SK-N-SH treated with all-trans-retinoic acid at 6 μM for 48 hours (cell line): Measurements from ENCODE around the gene AUTS2.

Source experiments
- ARNTL ChIP-seq: fragments of 450-650 bp; formaldehyde crosslinking; IDR thresholded peaks from 2 replicates; pipeline ENCODE4 v1.5.0; 2020; ENCODE audit warnings: low read depth, mild to moderate bottlenecking, moderate library complexity, borderline replicate concordance
- CSDC2 ChIP-seq: fragments of 250-450 bp; sonication (Bioruptor Pico); IDR thresholded peaks from 2 replicates; pipeline ENCODE4 v1.5.0; 2020; ENCODE audit warnings: mild to moderate bottlenecking, moderate library complexity
- ESRRG ChIP-seq: fragments of 250-450 bp; sonication (Bioruptor Pico); IDR thresholded peaks from 2 replicates; pipeline ENCODE4 v1.6.1; 2021; ENCODE audit warnings: mild to moderate bottlenecking
- RARB ChIP-seq: fragments of 250-450 bp; sonication (Bioruptor Pico); IDR thresholded peaks from 2 replicates; pipeline ENCODE4 v1.8.0; 2021; ENCODE audit warnings: mild to moderate bottlenecking, moderate library complexity
- SNAI2 ChIP-seq: fragments of 250-450 bp; sonication (Bioruptor Pico); IDR thresholded peaks from 2 replicates; pipeline ENCODE4 v1.5.0; 2020; ENCODE audit warnings: mild to moderate bottlenecking, moderate library complexity
- TCF4 ChIP-seq: fragments of 250-450 bp; sonication (Bioruptor Pico); IDR thresholded peaks from 2 replicates; pipeline ENCODE4 v1.8.0; 2021; ENCODE audit warnings: mild to moderate bottlenecking, moderate library complexity, borderline replicate concordance
- ZFP3 ChIP-seq: fragments of 250-450 bp; sonication (Bioruptor Pico); IDR thresholded peaks from 2 replicates; pipeline ENCODE4 v1.5.0; 2020; ENCODE audit warnings: mild to moderate bottlenecking, moderate library complexity
- ZNF8 ChIP-seq: fragments of 450-650 bp; formaldehyde crosslinking; IDR thresholded peaks from 2 replicates; pipeline ENCODE4 v1.5.0; 2020; ENCODE audit warnings: mild to moderate bottlenecking, moderate library complexity
- TF ChIP-seq, protein P1 (sequence below): fragments of 250-450 bp; sonication (Bioruptor Pico); IDR thresholded peaks from 2 replicates; pipeline ENCODE4 v1.5.0; 2020; ENCODE audit warnings: mild to moderate bottlenecking, moderate library complexity

DNA sequence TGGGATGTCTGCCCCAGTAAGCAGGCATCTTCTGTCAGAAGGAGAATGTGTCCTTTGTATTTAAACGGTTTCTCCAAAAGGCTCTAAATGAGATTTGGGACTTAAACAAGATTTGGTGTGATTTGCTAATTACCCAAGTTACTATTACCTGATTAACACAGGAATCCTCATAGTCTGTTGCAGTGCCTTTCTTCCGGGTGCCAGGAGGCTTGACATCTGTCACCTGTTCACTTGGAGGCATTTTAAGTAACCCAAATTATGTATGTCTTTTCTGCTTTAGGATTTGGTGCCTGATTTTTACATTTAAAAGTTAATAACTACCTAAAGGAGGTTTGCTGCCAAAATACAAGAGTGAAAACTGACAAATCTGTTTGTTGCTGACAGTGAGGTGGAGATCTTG is 945.7 kb downstream of the AUTS2 start:
- no peak for TF ChIP-seq ZFP3 (CRISPR knock-in tag)
- TF ChIP-seq CSDC2 (CRISPR knock-in tag), result no peak
- TF ChIP-seq ESRRG, result no peak
- no peak for TF ChIP-seq ZNF8 (CRISPR knock-in tag)
- TF ChIP-seq, protein P1, sequence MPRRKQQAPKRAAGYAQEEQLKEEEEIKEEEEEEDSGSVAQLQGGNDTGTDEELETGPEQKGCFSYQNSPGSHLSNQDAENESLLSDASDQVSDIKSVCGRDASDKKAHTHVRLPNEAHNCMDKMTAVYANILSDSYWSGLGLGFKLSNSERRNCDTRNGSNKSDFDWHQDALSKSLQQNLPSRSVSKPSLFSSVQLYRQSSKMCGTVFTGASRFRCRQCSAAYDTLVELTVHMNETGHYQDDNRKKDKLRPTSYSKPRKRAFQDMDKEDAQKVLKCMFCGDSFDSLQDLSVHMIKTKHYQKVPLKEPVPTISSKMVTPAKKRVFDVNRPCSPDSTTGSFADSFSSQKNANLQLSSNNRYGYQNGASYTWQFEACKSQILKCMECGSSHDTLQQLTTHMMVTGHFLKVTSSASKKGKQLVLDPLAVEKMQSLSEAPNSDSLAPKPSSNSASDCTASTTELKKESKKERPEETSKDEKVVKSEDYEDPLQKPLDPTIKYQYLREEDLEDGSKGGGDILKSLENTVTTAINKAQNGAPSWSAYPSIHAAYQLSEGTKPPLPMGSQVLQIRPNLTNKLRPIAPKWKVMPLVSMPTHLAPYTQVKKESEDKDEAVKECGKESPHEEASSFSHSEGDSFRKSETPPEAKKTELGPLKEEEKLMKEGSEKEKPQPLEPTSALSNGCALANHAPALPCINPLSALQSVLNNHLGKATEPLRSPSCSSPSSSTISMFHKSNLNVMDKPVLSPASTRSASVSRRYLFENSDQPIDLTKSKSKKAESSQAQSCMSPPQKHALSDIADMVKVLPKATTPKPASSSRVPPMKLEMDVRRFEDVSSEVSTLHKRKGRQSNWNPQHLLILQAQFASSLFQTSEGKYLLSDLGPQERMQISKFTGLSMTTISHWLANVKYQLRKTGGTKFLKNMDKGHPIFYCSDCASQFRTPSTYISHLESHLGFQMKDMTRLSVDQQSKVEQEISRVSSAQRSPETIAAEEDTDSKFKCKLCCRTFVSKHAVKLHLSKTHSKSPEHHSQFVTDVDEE (CRISPR knock-in tag), result no peak
- TF ChIP-seq SNAI2 (CRISPR knock-in tag), result no peak
- TF ChIP-seq ARNTL (CRISPR knock-in tag), result no peak
- TF ChIP-seq TCF4, result no peak
- no peak for TF ChIP-seq RARB (CRISPR knock-in tag)
